ENCODE results near the gene MPPED2.

Gene MPPED2

GRCh38 chr11:30526558-30526957, 59.6 kb downstream of the MPPED2 start:
- DNase-seq (ENCODE audit: low spot score), result no peak

- DNase-seq (ENCODE audit: low spot score), result no peak
Measured at GRCh38 chr11:30522536-30523243, 63.5 kb downstream of the MPPED2 start.

- no peak for DNase-seq (ENCODE audit: low spot score)
Measured at GRCh38 chr11:30521297-30522071, 64.7 kb downstream of the MPPED2 start.

GRCh38 chr11:30513087-30513486, 73.1 kb downstream of the MPPED2 start:
- DNase-seq (ENCODE audit: low spot score), result no peak

- no peak for DNase-seq (ENCODE audit: low spot score)
Measured at GRCh38 chr11:30511408-30511807, 74.7 kb downstream of the MPPED2 start.

- no peak for DNase-seq (ENCODE audit: low spot score)
Measured at GRCh38 chr11:30510750-30511149, 75.4 kb downstream of the MPPED2 start.

GRCh38 chr11:30509364-30509763, 76.8 kb downstream of the MPPED2 start:
- DNase-seq (ENCODE audit: low spot score), result no peak

- no peak for DNase-seq (ENCODE audit: low spot score)
Measured at GRCh38 chr11:30508594-30508993, 77.6 kb downstream of the MPPED2 start.

GRCh38 chr11:30505603-30506002, 80.5 kb downstream of the MPPED2 start:
- DNase-seq (ENCODE audit: low spot score), result no peak

GRCh38 chr11:30504468-30504867, 81.7 kb downstream of the MPPED2 start:
- DNase-seq (ENCODE audit: low spot score), result no peak

GRCh38 chr11:30503156-30503555, 83.0 kb downstream of the MPPED2 start:
- DNase-seq (ENCODE audit: low spot score), result no peak

- DNase-seq (ENCODE audit: low spot score), result no peak
Measured at GRCh38 chr11:30502305-30502704, 83.8 kb downstream of the MPPED2 start.

- no peak for DNase-seq (ENCODE audit: low spot score)
Measured at GRCh38 chr11:30501744-30502143, 84.4 kb downstream of the MPPED2 start.

- no peak for DNase-seq (ENCODE audit: low spot score)
Measured at GRCh38 chr11:30499940-30500339, 86.2 kb downstream of the MPPED2 start.

GRCh38 chr11:30497600-30497999, 88.6 kb downstream of the MPPED2 start:
- no peak for DNase-seq (ENCODE audit: low spot score)

GRCh38 chr11:30496935-30497334, 89.2 kb downstream of the MPPED2 start:
- DNase-seq (ENCODE audit: low spot score), result no peak

GRCh38 chr11:30495437-30495836, 90.7 kb downstream of the MPPED2 start:
- DNase-seq (ENCODE audit: low spot score), result no peak

GRCh38 chr11:30489511-30489910, 96.6 kb downstream of the MPPED2 start:
- DNase-seq (ENCODE audit: low spot score), result no peak

GRCh38 chr11:30489076-30489475, 97.1 kb downstream of the MPPED2 start:
- no peak for DNase-seq (ENCODE audit: low spot score)

- no peak for DNase-seq (ENCODE audit: low spot score)
Measured at GRCh38 chr11:30488304-30488998, 97.7 kb downstream of the MPPED2 start.

- DNase-seq (ENCODE audit: low spot score), result peak; percentile 33
Measured at GRCh38 chr11:30487200-30487898, 98.8 kb downstream of the MPPED2 start.

GRCh38 chr11:30485756-30486155, 100.4 kb downstream of the MPPED2 start:
- DNase-seq (ENCODE audit: low spot score), result no peak

All from AG08395 (cell line).